Omental fat pad (tissue), 4 donors: ENCODE measurements around the gene DGKB. TPM values are rescaled to one million over a fixed set of nuclear protein-coding genes. Genes with fewer than 3 reads are reported as not detected.

Experiments used
- ATAC-seq: fragments of 150-250 bp; one replicate; pipeline ENCODE4 v1.9.1; 2016; ENCODE audit warnings: mild to moderate bottlenecking, moderate library complexity; ENCODE audit not compliant: low FRiP score
- DNase-seq: peaks from one replicate; pipeline ENCODE4 v3.0.0-alpha.2; 2019; ENCODE audit warnings: low spot score
- total RNA-seq, 4 donors: library from RNA; depleted of rRNA; stranded (reverse); fragments of >200 nt; gene quantifications; one replicate each; pipeline ENCODE4 v1.1.0, GENCODE V29; 2016
- TF ChIP-seq, protein P1 (sequence below), 3 donors: fragments of 450-650 bp; IDR thresholded peaks; one replicate each; pipeline ENCODE4 v1.5.1; 2016 to 2017; ENCODE audit warnings: antibody characterized with exemption in 3 of 3, mild to moderate bottlenecking in 3 of 3, moderate library complexity in 2 of 3

The DGKB gene
- total RNA-seq, 4 donors from 2014 or later: 0.12 to 2.8 TPM; not detected in 2

DNA sequence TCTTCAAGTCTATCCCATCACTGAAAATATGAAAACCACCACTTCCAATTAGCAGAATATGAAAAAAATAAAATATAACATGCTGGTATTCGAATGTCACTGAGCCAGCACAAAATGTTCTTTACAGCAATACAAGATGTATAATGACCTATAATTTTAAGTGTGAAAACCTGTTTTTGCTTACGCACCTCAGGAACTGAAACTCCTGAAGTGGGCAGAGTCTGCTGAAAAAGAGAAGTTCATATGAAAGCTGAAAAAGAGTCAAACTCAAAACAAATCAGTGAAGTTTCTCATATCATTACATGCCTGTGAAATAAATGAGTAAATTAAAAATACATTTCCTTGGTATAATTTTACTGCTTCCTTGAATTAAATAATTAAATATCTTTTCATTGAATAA, 272.5 kb downstream of the DGKB start:
- ATAC-seq (no peak), DNase-seq (no peak)
- TF ChIP-seq, protein P1, sequence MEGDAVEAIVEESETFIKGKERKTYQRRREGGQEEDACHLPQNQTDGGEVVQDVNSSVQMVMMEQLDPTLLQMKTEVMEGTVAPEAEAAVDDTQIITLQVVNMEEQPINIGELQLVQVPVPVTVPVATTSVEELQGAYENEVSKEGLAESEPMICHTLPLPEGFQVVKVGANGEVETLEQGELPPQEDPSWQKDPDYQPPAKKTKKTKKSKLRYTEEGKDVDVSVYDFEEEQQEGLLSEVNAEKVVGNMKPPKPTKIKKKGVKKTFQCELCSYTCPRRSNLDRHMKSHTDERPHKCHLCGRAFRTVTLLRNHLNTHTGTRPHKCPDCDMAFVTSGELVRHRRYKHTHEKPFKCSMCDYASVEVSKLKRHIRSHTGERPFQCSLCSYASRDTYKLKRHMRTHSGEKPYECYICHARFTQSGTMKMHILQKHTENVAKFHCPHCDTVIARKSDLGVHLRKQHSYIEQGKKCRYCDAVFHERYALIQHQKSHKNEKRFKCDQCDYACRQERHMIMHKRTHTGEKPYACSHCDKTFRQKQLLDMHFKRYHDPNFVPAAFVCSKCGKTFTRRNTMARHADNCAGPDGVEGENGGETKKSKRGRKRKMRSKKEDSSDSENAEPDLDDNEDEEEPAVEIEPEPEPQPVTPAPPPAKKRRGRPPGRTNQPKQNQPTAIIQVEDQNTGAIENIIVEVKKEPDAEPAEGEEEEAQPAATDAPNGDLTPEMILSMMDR (IDR thresholded peaks at IDR 0.05): no peak

DNA sequence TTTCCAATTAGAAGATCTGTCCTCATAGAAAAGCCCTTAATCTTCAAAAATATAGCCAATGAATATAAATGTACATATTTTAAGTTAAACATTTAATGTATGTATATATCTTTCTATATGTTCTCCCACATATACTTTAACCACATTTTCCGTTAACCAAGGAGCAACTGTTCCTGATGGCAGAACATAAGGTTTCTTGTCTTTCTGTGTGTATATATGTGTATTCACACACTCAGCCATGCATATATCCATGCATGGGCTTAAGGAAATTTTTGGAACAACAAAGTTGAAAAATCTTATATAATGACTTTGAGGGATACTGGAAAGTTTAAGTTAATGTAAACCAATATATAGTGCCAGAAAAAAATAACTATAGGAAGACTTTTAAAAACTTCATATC, 274.0 kb downstream of the DGKB start:
- TF ChIP-seq, protein P1 (IDR thresholded peaks at IDR 0.05): no peak
- no peak for ATAC-seq

DNA sequence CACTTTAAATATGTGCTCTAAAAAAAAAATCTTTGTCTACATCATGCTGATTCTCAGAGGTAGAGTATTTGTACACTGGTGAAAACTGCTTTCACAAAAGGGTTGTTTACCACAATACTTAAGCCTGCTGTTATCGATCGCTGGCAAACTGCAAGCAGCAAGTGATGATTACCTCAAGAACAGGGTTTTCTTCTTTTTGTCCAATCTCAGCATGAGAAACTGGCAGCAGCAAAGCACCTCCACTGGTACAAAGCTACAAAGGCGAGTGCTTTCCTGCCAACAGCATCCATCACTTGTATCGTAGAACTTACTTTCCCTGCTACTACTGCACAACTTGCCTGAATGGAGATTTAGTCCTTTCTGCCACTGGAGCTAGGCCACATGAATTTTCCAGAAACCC, 276.5 kb downstream of the DGKB start:
- ATAC-seq (no peak), DNase-seq (no peak)
- TF ChIP-seq, protein P1 (IDR thresholded peaks at IDR 0.05): no peak

More for the DNA sequence above, 274.0 kb downstream of the DGKB start:
- no peak for DNase-seq

DNA sequence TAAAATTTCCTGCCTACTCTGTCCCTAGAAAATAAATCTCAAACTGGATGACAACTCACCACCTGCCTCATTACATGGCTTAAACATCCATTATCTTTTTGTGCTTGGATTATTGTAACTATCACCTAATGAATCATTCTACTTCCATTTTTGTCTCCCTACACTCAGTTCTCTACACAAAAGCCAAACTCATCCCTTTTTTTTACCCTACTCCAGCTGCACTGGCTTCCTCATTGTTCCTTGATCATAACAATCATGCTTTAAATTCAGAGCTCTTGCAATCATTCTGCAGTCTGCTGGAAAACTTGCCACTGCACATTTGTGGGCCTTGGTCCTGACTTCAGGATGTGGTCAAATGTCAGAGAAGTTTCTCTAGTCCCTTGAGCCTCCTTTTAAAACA, 280.0 kb downstream of the DGKB start:
- DNase-seq: no peak
- TF ChIP-seq, protein P1 (IDR thresholded peaks at IDR 0.05): no peak
- no peak for ATAC-seq

DNA sequence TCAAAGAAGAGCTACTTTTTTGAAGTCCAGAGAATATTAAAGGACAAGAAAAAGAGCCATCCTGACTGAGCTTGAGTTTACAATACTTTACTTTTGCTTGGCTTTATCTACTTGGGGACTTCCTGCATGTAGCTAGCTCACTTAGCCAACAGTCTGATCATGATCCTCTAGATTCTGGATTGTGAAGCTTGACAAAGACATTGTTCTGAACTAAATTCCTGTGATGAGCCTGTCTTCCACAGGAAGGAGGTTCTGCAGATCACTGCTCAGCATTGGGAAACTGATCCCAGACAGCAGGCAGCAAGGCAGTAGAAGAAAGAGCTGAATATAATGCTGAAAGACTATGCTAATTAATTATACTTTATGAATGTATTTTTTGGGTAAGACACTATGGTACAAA, 296.4 kb downstream of the DGKB start:
- ATAC-seq: no peak
- DNase-seq: no peak
- TF ChIP-seq, protein P1 (IDR thresholded peaks at IDR 0.05): no peak

DNA sequence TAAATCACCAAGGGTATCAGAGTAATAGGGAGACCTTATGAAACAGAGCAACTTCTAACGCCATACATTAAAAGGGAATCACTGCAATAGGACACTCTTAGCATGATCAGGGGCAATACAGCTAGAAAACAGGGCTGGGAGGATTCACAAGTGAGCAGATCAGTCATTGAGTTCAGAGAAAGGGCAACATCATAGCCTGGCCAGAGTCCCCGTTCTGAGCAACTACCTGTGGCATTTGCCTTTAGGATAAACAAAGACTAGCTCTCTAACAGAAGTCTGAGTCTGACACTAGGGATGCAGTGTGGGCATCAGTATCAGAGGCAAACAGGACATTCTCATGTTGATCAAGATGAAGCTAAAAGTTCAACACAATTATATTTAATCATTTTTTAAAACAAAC, 297.9 kb downstream of the DGKB start:
- DNase-seq (no peak), ATAC-seq (no peak)
- TF ChIP-seq, protein P1 (IDR thresholded peaks at IDR 0.05): no peak

DNA sequence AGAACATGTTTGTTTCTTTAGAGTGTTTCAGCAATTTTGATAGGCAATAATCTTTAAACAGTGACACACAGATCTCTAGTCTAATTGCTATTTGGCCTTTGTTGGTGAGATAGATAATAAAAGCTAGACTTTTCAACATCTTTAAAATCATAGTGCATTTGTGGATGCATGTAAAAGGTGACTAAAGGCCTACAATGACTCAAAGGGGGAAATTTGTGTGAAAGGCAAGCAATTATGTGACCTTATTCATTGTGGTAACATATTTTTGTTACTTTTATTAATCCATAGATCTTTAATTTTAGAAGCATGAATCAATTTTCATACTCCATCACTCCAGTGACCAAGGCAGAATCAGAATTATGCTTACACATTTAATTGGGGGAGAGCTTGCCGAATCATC, 299.7 kb downstream of the DGKB start:
- ATAC-seq: no peak
- DNase-seq: no peak
- TF ChIP-seq, protein P1 (IDR thresholded peaks at IDR 0.05): no peak
